ENCODE results near the gene RAB7A.

DNA sequence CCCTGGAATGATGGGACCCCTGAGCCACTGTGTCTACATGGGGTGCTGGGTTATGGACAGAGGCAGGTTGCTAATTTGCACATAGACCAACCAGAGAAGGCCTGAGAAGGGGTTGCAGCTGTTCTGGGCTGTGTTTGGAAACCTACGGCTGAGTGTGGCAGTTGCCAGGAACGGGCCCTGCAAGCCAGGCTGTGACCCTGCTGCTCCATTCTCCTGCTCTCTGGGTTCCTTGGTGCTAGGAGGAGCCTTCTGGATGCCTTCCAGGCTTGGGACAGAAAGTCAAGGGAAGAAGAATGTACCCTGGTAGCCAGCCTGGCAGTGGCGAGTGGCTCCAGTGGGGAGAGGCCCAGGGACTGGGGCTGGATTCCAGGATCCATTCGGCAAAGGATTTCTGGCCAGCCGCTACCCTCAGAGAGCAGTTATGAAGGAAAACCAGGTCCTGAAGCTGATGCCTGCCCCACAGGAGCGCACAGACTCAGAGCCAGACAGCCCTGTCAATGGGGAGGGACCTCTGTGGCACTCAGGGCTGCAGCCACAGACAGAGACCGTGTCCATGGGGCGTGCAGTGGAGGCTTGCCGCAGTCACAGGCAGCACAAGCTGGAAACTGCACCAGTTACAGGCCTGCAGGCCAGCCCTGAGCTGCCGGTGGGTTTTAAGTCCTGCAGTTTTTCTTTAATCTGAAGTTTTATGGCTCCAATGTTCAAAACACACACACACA is 98.3 kb downstream of the RAB7A start:
- TF ChIP-seq, protein P1, sequence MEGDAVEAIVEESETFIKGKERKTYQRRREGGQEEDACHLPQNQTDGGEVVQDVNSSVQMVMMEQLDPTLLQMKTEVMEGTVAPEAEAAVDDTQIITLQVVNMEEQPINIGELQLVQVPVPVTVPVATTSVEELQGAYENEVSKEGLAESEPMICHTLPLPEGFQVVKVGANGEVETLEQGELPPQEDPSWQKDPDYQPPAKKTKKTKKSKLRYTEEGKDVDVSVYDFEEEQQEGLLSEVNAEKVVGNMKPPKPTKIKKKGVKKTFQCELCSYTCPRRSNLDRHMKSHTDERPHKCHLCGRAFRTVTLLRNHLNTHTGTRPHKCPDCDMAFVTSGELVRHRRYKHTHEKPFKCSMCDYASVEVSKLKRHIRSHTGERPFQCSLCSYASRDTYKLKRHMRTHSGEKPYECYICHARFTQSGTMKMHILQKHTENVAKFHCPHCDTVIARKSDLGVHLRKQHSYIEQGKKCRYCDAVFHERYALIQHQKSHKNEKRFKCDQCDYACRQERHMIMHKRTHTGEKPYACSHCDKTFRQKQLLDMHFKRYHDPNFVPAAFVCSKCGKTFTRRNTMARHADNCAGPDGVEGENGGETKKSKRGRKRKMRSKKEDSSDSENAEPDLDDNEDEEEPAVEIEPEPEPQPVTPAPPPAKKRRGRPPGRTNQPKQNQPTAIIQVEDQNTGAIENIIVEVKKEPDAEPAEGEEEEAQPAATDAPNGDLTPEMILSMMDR (conservative IDR thresholded peaks at IDR 0.05 in 1 of 2, IDR thresholded peaks at IDR 0.05 in 1 of 2; ENCODE audit: low read depth in 1 of 2, low read length in 2 of 2): no peak
- TF ChIP-seq EZH2 (IDR thresholded peaks at IDR 0.05; ENCODE audit: low read length, missing control alignments): no peak

All from fibroblast of lung (primary cell).